A549 (cell line): Measurements from ENCODE around the gene TNIP2.

Experiments
- EP300 ChIP-seq, 2 experiments: fragments of >200 bp; sonication (Bioruptor Twin); formaldehyde crosslinking; IDR thresholded peaks; 2 replicates in 1 of 2; 3 replicates in 1 of 2; pipeline ENCODE4 v1.6.1; 2016 to 2017
- JUNB ChIP-seq: fragments of >200 bp; sonication (Bioruptor Twin); formaldehyde crosslinking; IDR thresholded peaks from 2 replicates; pipeline ENCODE4 v1.6.1; 2016

DNA sequence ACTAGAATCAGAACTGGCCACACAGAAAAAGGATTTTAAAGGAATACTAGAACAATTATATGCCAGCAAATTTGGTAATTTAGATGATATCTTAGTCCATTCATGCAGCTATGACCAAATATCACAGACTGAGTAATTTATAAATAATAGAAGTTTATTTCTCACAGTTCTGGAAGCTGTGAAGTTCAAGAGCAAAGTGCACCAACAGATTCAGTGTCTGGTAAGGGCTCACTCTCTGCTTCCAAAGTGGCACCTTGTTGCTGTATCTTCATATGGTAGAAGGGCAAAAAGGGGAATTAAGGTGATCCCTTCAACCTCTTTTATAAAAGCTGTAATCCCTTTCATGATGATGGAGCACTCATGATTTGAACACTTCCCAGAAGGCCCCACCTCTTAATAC, 20.3 kb downstream of the TNIP2 start:
- no peak for TF ChIP-seq EP300 (IDR thresholded peaks at IDR 0.05)
- no peak for TF ChIP-seq JUNB
